DND-41 (cell line): ENCODE results near the gene SKIL.

Source experiments
- CTCF ChIP-seq: IDR thresholded peaks from 2 replicates; pipeline ENCODE4 v1.5.1; 2012; ENCODE audit warnings: borderline replicate concordance, low read length, moderate library complexity, mild to moderate bottlenecking; ENCODE audit not compliant: poor library complexity, severe bottlenecking; ENCODE audit errors: extremely low read depth
- EZH2 ChIP-seq: IDR thresholded peaks from 3 replicates; pipeline ENCODE4 v1.6.1; 2012; ENCODE audit warnings: borderline replicate concordance, low read depth, mild to moderate bottlenecking, moderate library complexity, low read length, inconsistent platforms; ENCODE audit not compliant: severe bottlenecking

- TF ChIP-seq CTCF (no peak), EZH2 (no peak)
Measured at GRCh38 chr3:170350515-170351413, 6.8 kb upstream of the SKIL start.
